Neural progenitor cell (in vitro differentiated cells): Measurements from ENCODE around the gene MED12L.

Experiments
- EZH2 ChIP-seq: fragments of 200-600 bp; sonication (generic); IDR thresholded peaks from 2 replicates; pipeline ENCODE4 v1.6.1; 2017; ENCODE audit warnings: antibody characterized with exemption, mild to moderate bottlenecking, moderate library complexity
- TF ChIP-seq, protein P1 (sequence below): fragments of 200-600 bp; sonication (generic); IDR thresholded peaks from 2 replicates; pipeline ENCODE4 v1.5.1; 2017; ENCODE audit warnings: antibody characterized with exemption, mild to moderate bottlenecking

- TF ChIP-seq, protein P1, sequence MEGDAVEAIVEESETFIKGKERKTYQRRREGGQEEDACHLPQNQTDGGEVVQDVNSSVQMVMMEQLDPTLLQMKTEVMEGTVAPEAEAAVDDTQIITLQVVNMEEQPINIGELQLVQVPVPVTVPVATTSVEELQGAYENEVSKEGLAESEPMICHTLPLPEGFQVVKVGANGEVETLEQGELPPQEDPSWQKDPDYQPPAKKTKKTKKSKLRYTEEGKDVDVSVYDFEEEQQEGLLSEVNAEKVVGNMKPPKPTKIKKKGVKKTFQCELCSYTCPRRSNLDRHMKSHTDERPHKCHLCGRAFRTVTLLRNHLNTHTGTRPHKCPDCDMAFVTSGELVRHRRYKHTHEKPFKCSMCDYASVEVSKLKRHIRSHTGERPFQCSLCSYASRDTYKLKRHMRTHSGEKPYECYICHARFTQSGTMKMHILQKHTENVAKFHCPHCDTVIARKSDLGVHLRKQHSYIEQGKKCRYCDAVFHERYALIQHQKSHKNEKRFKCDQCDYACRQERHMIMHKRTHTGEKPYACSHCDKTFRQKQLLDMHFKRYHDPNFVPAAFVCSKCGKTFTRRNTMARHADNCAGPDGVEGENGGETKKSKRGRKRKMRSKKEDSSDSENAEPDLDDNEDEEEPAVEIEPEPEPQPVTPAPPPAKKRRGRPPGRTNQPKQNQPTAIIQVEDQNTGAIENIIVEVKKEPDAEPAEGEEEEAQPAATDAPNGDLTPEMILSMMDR = no peak
- TF ChIP-seq EZH2 = no peak
These were observed 183.1 kb downstream of the MED12L start for GRCh38 chr3:151268267-151269235.
